Measurements from ENCODE around the gene PNPLA5. TPM values are rescaled to one million over a fixed set of nuclear protein-coding genes. Genes with fewer than 3 reads are reported as not detected.
A peak's percentile ranks its signal among the peaks of the same experiment; 100 is the strongest.

PNPLA5 gene
- polyA plus RNA-seq, 1 experiment = not detected

- POLR2A ChIA-PET = no interaction called here
- no peak for TF ChIP-seq CTCF (IDR thresholded peaks at IDR 0.05; ENCODE audit: insufficient read depth, low read depth, low read length)
- peak; percentile 91 for DNase-seq (ENCODE audit: low read depth)
- CTCF ChIA-PET = interaction anchor here (0.6 to 1.4 kb wide), 2 partner anchors 11 to 16 kb away, joined by 5 to 10 read pairs; no protein-coding TSS in a partner anchor
- Histone ChIP-seq H3K4me3 (ENCODE audit: low read depth, low read length) (no peak overlapping the region), H3K36me3 (ENCODE audit: control insufficient read depth, insufficient read depth, low read length) (no peaks in the 10 kb centered on the region), H3K27me3 (ENCODE audit: control insufficient read depth, insufficient read depth, low read length) (no peaks in the 10 kb centered on the region)
Measured at GRCh38 chr22:43901976-43902643, 10.3 kb upstream of the PNPLA5 start.

DNA sequence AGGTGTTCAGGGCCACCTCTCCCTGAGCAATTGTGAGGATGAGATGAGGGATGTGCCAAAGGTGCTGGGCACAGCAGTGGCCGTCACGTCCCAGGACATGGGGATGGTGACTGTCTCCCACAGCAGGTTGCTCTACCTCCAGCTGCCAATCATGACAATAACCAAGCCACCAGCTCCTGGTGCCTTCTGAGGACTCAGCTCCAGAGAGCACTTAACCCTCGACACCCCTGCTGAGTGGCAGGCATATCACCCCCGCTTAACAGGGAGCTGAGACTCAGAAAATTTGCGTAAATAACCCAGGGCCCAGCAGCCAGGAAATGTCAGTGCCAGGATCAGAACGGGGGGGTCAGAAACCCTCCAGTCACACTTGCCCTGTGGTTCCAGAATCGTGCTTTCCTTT is 8.4 kb upstream of the PNPLA5 start:
- POLR2A ChIA-PET = no interaction called here
- TF ChIP-seq CTCF (IDR thresholded peaks at IDR 0.05; ENCODE audit: insufficient read depth, low read depth, low read length) = no peak
- Histone ChIP-seq H3K27me3 (ENCODE audit: control insufficient read depth, insufficient read depth, low read length) (no peaks in the 10 kb centered on the region), H3K36me3 (ENCODE audit: control insufficient read depth, insufficient read depth, low read length) (no peaks in the 10 kb centered on the region), H3K4me3 (ENCODE audit: low read depth, low read length) (no peak overlapping the region)
- DNase-seq (ENCODE audit: low read depth) = no peak
- CTCF ChIA-PET = interaction anchor here (1.6 to 3.1 kb wide), 3 partner anchors 10 to 17 kb away, joined by 4 to 18 read pairs (median 12); no protein-coding TSS in a partner anchor

DNA sequence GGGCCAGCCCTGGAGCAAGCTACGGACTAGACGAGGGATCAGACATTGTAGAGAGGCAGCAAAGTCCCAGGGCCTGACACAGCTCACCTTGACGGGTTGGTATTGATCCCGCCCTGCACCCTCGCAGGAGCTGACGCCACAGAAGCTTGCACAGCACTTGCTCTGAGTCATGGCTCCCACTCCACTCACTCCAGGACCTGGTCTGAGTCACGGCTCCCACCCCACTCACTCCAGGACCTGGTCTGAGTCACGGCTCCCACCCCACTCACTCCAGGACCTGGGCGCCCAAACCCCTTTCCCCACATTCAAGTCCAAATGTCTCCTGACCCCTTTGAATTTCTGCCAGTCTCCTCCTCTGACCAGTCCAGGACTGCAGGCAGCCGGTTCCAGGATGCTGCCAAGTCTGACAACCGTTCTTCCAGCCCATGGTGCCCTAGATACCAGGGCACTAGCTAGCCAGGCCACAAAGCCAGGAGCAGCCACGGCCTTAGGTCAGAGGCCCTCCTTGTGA is 6.0 kb upstream of the PNPLA5 start:
- Histone ChIP-seq H3K27me3 (ENCODE audit: control insufficient read depth, insufficient read depth, low read length) (no peaks in the 10 kb centered on the region; the same call in 1 of the 2 replicates), H3K4me3 (ENCODE audit: low read depth, low read length) (no peak overlapping the region), H3K36me3 (ENCODE audit: control insufficient read depth, insufficient read depth, low read length) (no peaks in the 10 kb centered on the region)
- ChIA-PET POLR2A (no interaction called here), CTCF (interaction anchor here (0.6 to 3.1 kb wide), 5 partner anchors 9 to 48 kb away, joined by 4 to 18 read pairs (median 4); no protein-coding TSS in a partner anchor)
- no peak for DNase-seq (ENCODE audit: low read depth)
- TF ChIP-seq CTCF (IDR thresholded peaks at IDR 0.05; ENCODE audit: insufficient read depth, low read depth, low read length) = no peak

DNA sequence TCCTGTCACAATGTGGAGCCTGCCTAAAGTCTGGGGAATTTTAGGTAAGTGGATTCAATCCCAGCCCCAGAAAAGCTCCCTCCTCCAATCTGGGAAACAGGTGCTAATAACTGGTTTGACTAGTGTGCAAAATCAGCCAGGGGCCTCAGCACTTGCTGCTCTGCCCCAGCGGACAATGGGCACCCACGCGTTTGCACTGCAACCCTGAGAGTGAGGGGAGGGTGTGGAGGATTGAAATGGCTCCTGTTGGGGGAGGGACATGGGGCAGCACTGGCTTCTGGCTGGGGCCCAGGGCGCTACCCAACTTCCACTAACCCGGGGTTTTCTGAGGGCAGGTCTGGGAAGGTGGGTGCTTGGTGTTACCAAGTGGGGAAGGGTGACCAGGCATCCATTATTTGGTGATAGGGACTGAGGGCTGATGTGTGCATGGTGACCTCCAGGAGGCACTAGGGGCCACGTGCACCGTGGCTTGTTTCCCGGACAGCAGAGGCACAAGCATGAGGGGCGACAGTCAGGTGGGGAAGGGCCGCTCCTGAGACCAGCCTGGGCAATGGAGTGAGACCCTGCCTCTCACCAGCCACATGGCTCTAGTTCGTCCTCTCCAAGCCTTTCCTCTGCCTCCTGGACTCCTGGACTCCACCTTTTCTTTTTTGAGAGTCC is 4.3 kb upstream of the PNPLA5 start:
- no peak for TF ChIP-seq CTCF (IDR thresholded peaks at IDR 0.05; ENCODE audit: insufficient read depth, low read depth, low read length)
- peaks cover 13% of the 10 kb centered on the region for H3K27me3 ChIP-seq (ENCODE audit: control insufficient read depth, insufficient read depth, low read length)
- CTCF ChIA-PET = interaction anchor here (1.1 to 1.7 kb wide), 4 partner anchors 12 to 50 kb away, joined by 4 to 10 read pairs (median 5); no protein-coding TSS in a partner anchor
- H3K36me3 ChIP-seq (ENCODE audit: control insufficient read depth, insufficient read depth, low read length) = no peaks in the 10 kb centered on the region
- POLR2A ChIA-PET = no interaction called here
- DNase-seq (ENCODE audit: low read depth) = no peak
- H3K4me3 ChIP-seq (ENCODE audit: low read depth, low read length) = no peak overlapping the region

GRCh38 chr22:43894122-43894521 is 2.3 kb upstream of the PNPLA5 start:
- H3K27me3 ChIP-seq (ENCODE audit: control insufficient read depth, insufficient read depth, low read length) = peaks cover 17% of the 10 kb centered on the region
- DNase-seq (ENCODE audit: low read depth) = no peak
- ChIA-PET CTCF (interaction anchor here (1.0 to 2.3 kb wide), 2 partner anchors 9 to 11 kb away, joined by 5 to 9 read pairs; no protein-coding TSS in a partner anchor), POLR2A (no interaction called here)
- no peak overlapping the region for H3K4me3 ChIP-seq (ENCODE audit: low read depth, low read length)
- H3K36me3 ChIP-seq (ENCODE audit: control insufficient read depth, insufficient read depth, low read length) = no peaks in the 10 kb centered on the region
- no peak for TF ChIP-seq CTCF (IDR thresholded peaks at IDR 0.05; ENCODE audit: insufficient read depth, low read depth, low read length)
